ENCODE results near the gene CLK2.
"Not testable (repeated sequence)": the region's sequence is repeated elsewhere in the genome, so short reads cannot be mapped to it uniquely, and the experiment has no call there.

The CLK2 gene

GRCh38 chr1:155250246-155250632 lies 23.1 kb downstream of the CLK2 start:
- intact Hi-C loops (cut with DNase I), result loop anchor here (1.0 to 10.0 kb wide), 2 partner anchors 74 to 255 kb away; no protein-coding TSS in a partner anchor
- DNase-seq, result peak in 1 of 10 donors; percentile 84

DNA sequence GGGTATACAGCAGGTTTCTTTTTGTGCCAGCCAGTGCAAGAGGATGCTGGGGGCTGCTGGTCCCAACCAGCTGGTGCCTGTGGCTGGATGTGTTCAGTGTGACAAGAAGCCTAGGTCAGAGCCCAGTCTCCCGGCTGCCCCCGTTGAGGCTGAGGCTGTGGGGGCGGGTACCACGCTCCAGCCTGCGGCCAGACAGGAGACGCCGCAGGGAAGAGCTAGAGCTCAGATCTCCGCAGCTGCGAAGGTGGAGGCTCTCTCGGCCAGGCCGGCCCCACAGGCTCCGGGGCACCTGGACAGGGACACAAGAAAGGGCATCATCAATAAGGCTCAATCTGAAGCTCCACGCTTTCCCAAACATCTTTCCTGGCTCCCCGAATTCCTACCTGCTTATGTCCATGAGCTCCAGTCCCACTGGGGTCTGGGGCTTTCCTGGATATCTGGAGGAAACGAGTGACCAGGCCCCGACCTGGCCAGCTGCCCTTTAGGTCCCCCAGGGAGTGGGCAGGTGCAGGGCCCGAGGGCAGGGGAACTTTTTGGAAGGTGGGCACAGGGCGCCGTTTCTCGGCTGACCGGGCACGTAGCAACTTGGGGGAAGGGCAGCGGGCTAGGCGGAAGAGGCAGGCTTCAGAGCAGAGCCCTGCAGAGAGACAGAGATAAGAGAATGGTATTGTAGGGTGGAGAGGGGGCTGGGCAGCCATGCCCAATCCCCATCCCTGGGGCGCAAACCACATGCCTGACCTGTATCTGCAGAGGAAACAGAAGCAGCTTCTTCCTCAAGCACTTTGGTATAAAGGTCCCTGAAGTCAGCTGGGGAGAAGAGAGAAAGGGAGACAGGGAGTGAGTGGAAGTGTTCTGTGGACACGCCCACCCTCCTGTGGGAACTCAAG lies 25.4 kb downstream of the CLK2 start:
- intact Hi-C loops (cut with DNase I), result no loop called here
- no peak for DNase-seq

GRCh38 chr1:155246796-155247195 lies 26.5 kb downstream of the CLK2 start:
- intact Hi-C loops (cut with DNase I); DNase-seq: not testable (repeated sequence)

- intact Hi-C loops (cut with DNase I), result no loop called here
- no peak for DNase-seq
These were observed 28.2 kb downstream of the CLK2 start for GRCh38 chr1:155245163-155245524.

- intact Hi-C loops (cut with DNase I), result loop anchor here (1.0 to 5.0 kb wide), 2 partner anchors 17 to 37 kb away; partner anchors contain the start of genes MTX1 and THBS3
- DNase-seq, result peak; percentile 93 to 100 (median 98)
These were observed 28.7 kb downstream of the CLK2 start for GRCh38 chr1:155244368-155245162.

DNA sequence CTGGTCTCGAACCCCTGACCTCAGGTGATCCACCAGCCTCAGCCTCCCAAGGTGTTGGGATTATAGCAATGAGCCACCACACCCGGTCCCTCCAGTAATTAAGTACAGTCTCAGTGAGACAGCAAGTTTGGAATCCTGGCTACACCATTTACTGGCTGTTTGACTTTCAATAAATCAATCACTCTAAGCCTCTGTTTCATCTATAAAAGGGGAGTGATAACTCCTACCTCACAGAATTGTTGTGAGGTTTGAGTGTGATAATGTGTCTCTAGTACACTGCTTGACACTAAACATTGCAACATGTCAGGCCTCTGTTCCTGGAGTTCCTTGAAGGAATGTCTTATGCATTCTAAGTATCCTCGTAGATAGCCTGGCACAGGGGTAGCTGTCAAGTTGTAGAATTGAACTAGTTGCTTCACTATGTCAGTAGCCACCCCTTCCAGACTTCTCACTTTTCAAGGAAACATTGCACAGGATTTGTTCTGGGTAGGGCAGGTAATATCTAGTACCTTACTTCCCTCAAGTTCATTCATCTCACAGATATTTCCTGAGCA lies 30.4 kb downstream of the CLK2 start:
- DNase-seq, result no peak
- intact Hi-C loops (cut with DNase I), result loop anchor here (5.0 kb wide), 1 partner anchor 36 kb away; the partner anchor contains the start of genes MTX1 and THBS3

GRCh38 chr1:155241841-155242264 lies 31.5 kb downstream of the CLK2 start:
- DNase-seq, result no peak
- intact Hi-C loops (cut with DNase I), result loop anchor here (1.0 to 5.0 kb wide), 2 partner anchors 23 to 35 kb away; partner anchors contain the start of genes MTX1 and THBS3

- intact Hi-C loops (cut with DNase I), result loop anchor here (1.0 to 5.0 kb wide), 2 partner anchors 22 to 34 kb away; partner anchors contain the start of genes MTX1 and THBS3
These were observed 32.1 kb downstream of the CLK2 start for GRCh38 chr1:155241069-155241679.

DNA sequence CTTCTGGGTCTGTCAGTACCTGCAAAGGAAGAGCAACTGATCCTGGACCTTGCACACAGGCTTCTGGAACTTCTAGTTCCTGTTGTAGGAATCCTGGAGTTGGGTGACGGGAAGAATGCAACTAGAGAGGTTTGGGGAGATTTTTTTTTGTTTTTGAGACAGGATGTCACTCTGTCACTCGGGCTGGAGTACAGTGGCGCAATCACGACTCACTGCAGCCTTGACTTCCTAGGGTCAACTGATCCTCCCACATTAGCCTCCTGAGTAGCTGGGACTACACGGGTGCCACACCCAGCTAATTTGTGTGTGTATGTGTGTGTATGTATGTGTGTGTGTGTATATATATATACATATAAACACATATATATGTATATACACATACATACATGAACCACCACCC lies 36.9 kb downstream of the CLK2 start:
- intact Hi-C loops (cut with DNase I), result no loop called here

More at GRCh38 chr1:155241069-155241679, 32.1 kb downstream of the CLK2 start:
- peak; percentile 68 to 96 (median 82) for DNase-seq

GRCh38 chr1:155235375-155235774 lies 37.9 kb downstream of the CLK2 start:
- intact Hi-C loops (cut with DNase I); DNase-seq: not testable (repeated sequence)

More for the DNA sequence above, 36.9 kb downstream of the CLK2 start:
- no peak for DNase-seq

GRCh38 chr1:155233502-155233901 lies 39.8 kb downstream of the CLK2 start:
- intact Hi-C loops (cut with DNase I); DNase-seq: not testable (repeated sequence)

DNA sequence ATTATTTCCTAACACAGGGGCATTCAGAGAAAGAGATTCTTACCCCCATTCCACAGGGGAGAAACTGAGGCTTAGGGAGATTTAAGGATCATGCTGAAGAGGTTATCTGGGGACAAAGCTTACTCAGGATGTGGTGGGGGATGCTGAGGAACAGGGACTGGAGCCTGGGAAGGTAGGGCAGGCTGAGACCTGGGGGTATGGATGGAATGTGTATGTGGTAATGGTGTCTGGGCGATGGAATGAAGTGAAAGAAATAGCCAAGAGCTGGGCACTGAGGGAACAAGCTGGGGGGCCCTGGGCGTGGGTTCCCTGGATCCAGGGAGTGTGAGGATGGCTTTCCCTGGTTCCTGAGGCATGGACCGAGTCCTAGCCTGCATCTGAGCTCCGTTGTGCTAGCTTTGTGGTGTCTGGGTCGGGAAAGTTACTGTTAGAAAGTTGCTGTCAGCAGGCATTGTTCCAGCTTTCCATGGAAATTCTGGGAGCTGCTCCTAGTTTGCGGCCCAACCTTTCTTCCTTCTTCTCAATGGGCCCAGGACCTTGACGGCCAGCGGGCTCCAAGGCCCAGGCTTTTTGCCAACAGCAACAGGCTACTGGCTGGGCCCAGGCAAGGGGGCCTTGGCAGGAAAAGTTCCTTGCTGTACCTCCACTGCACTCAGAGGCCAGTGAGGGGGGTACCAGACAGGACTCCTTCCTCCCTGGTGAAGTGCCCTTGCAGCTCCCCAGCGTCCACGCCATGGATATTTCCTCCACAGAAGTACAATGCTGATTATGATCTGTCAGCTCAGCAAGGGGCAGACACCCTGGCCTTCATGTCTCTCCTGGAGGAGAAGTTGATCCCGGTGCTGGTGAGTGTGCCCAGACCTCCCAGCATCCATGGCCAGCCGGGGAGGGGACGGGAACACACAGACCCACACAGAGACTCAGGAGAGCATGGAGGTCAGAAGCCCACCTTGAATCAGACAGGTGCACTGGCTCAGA lies 41.0 kb downstream of the CLK2 start:
- intact Hi-C loops (cut with DNase I), result not testable (repeated sequence)

DNA sequence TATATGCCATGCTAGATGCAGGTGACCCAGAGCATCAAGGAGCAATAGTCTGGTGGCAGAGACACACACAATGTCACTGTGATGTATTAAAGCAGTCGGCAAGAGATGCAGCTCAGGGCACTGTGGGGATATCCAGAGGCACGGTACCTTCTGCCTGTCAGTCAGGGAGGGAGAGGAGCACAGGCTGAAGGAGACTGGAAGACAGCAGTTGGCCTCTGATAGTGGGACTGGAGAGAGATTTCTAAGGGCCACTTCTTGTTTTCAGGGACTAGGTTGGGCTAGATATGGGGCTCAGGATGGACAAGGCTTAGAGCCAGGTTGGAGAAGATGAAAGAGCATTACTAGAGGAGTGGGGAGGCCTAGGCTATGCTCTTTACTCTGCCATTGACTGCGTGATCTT lies 42.0 kb downstream of the CLK2 start:
- intact Hi-C loops (cut with DNase I); DNase-seq: not testable (repeated sequence)

More for the DNA sequence above, 41.0 kb downstream of the CLK2 start:
- DNase-seq, result peak in 3 of 10 donors; percentile 27 to 84 (median 51)

GRCh38 chr1:155228096-155228427 lies 45.2 kb downstream of the CLK2 start:
- intact Hi-C loops (cut with DNase I), result no loop called here
- no peak for DNase-seq

GRCh38 chr1:155227261-155228095 lies 45.8 kb downstream of the CLK2 start:
- intact Hi-C loops (cut with DNase I), result loop anchor here (1.0 kb wide), 1 partner anchor 17 kb away; no protein-coding TSS in a partner anchor
- DNase-seq, result peak; percentile 96 to 100 (median 98)

- peak in 6 of 10 donors; percentile 37 to 93 (median 51) for DNase-seq
- intact Hi-C loops (cut with DNase I), result loop anchor here (1.0 kb wide), 1 partner anchor 17 kb away; no protein-coding TSS in a partner anchor
These were observed 46.4 kb downstream of the CLK2 start for GRCh38 chr1:155226910-155227260.

- DNase-seq, result peak in 8 of 10 donors; percentile 51 to 92 (median 64)
- intact Hi-C loops (cut with DNase I), result no loop called here
These were observed 47.0 kb downstream of the CLK2 start for GRCh38 chr1:155226188-155226909.

Data from posterior cingulate gyrus (tissue), 11 donors.